SH-SY5Y (cell line): Measurements from ENCODE around the gene SMIM23.

Source experiments
- GATA2 ChIP-seq: IDR thresholded peaks from 2 replicates; pipeline ENCODE4 v1.6.1; 2011; ENCODE audit warnings: mild to moderate bottlenecking, low read depth, low read length
- GATA3 ChIP-seq: IDR thresholded peaks from 2 replicates; pipeline ENCODE4 v1.6.1; 2011; ENCODE audit warnings: low read depth, mild to moderate bottlenecking, low read length, moderate library complexity

SMIM23 gene

DNA sequence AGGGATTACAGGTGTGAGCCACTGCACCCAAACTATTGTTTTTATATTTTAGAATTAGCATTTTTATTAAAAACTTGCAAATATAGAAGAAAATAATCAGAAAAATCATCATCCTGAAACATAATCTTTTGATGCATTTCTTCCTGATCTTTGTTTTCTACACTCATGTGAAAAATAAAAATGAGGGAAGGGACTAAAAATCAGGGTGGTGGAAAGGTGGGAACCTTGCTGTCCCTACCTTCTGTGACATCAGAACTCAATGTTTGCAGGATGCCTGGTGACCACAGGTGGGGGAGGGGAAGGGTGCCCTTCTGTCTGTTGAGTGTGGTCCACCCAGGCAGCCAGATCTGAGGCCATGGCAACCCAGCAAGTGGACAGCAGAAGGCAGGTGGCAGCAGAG lies at the start of gene SMIM23:
Gene SMIM23, plus strand, starts transcription at position 301 of the 400 bp plus-strand sequence. Its CDS starts 55 bp downstream, at position 356.
- no peak for TF ChIP-seq GATA3
- TF ChIP-seq GATA2: no peak

DNA sequence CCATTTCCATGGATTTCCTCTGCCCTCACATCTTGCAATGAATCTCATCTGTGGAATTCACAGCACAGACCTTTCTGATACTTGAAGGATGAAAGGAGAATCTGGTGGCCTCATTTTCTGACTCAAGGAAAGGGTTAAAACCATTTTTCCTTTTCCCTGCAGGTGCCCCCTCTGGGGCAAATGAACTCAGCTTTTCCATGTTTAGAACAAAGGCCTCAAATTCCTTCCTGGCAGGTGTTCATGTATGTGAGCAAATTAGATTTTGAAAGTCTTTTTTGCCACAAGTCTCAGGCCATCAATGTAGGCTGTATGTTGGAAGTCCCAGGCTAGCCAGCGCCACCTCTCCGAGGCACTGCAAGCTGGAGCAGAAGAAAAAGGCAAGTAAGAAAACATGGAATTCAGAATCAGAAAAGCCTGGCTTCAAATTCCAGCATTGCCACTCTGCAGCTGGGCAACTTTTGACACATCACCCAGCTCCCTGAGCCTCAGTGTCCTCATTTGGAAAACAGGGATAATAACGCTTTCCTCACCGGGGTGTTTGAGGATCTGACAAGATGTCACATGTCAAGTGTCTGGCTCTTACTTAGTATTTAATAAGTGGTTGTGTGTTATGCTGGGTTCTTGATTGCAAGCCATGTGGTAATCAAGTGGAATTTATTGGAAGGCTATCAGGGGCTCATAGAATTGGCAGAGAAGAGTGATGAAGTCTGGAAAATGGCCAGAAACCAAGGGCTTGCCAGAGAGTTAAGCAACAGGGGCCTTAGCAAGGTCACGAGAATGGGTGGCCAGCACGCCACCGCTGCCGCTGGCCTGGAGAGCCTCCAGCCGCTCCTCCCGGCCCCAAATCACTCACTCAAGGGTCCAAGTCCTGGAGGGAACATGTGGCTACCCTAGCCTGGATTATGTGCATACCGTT lies 48.4 kb upstream of the SMIM23 start:
- TF ChIP-seq GATA2 (no peak), GATA3 (no peak)

DNA sequence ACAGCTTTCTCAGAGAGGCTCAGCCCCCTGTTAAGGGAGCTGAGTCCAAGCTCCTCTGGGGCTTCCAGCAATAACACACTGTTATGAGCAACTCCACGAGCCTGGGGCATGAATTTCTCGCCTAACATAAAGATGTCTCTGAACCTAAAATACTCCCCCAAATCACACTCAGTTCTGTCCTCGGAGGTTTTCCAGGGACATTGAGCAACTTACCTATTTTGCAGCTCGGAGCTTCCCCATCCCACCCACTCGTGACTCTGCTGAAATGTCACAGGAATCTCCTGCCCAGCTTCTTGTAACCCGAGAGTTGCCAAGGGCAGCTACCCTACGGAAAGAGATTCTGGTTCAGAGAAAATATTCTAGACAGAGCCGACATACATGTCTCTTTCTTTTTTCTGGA lies 47.1 kb upstream of the SMIM23 start:
- TF ChIP-seq GATA2 (no peak), GATA3 (no peak)

DNA sequence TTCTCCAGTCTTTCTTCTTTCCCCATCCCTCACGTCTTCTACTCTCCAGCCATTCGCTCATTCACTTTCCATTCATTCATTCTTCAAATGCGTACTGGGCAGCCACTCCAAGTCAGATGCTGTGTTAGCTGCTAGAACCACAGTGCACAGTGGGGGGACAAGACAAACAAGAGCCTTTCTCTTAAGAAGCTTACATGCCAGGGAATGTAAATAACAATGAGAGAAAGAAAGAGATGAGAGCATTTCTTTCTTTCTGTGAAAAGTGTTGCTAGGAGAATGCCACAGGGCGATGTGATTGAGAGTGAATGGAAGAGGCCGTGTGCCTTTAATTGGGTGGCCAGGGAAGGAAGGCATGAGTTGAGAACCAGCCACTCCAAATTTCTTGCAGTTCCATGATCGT lies 46.3 kb upstream of the SMIM23 start:
- no peak for TF ChIP-seq GATA2
- TF ChIP-seq GATA3: no peak

DNA sequence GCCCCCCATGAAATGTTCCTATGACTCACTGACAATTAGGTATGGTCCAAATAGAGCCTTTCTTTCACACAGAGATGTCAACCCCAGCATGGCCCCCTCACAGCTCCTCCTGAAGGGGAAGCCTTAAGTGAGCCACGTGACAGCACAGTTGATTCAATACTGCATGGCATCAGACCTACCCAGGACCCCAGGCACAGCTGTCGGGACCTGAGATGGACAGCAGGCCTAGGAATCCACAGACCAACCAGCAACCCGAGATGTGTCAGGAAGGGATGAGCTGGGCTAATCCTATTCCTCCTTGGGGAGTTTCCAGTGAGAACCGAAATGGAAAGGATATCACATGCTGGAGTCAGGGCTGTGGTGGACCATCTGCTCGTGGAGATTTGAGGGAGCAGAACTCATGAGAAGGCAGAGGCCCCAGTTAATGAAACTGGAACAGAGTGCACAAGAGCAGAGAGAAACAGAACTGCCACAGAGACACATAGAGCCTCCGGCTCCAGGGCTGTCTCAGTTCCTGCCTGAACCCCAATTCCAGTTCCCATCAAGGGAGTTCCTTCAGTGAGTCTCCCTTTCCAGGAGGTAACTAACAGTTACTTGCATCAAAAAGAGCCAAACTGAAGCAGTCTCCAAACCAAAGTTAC lies 42.1 kb upstream of the SMIM23 start:
- TF ChIP-seq GATA2: no peak
- TF ChIP-seq GATA3: no peak

DNA sequence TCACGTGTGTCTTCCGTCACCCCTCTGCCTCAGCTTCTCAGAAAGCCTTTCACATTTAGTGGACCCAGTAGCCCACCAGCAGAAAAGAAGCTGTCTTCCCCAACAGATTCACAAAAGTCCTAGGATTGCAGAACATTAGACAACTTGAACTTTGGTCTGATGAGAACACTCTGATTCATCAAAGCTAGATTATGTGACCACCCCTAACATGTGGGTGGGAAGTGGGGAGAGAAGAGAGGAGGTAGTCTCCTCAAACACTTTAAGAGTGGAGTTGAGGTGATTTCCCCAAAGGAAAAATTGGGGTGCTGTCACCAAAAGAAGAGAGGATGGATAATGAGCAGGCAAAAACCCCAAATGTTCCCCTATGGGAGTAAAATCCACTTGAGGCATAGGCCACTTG lies 41.4 kb upstream of the SMIM23 start:
- no peak for TF ChIP-seq GATA3
- no peak for TF ChIP-seq GATA2

DNA sequence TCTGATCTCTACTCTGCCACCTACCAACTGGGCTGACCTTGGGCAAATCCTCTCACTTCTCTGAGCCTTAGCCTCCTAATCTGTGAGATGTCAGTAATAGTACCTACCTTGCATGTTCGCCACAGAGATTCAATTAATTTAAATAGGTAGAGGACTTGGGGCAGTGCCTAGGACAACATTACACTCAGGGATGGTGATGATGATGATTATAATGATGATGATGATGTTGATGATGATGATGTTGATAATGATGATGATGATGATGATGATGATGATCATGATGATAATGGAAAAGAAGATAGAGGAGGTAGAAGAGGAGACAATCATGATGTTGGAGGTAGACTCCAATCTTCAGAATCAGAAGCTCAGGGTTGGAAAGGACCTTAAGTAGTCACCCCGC lies 40.7 kb upstream of the SMIM23 start:
- TF ChIP-seq GATA2 (no peak), GATA3 (no peak)

DNA sequence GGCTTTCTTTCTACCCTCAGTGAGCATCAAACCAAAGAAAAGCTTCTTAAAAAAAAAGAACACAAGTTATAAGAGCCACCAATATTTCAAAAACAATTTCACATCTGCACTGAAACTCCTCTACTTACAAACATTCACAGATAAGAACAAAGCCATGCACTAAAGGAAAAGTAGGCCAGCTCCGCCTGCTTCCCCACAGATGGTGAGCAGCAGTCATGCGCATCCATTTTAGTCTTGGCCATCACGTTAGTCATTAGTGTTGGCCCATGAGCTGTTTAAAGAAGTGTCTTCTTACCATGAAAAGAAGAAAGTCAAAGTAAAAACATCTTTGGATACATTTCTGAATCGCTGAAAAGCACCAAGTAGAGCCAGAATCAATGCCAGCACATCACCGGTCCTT lies 40.0 kb upstream of the SMIM23 start:
- no peak for TF ChIP-seq GATA2
- no peak for TF ChIP-seq GATA3

DNA sequence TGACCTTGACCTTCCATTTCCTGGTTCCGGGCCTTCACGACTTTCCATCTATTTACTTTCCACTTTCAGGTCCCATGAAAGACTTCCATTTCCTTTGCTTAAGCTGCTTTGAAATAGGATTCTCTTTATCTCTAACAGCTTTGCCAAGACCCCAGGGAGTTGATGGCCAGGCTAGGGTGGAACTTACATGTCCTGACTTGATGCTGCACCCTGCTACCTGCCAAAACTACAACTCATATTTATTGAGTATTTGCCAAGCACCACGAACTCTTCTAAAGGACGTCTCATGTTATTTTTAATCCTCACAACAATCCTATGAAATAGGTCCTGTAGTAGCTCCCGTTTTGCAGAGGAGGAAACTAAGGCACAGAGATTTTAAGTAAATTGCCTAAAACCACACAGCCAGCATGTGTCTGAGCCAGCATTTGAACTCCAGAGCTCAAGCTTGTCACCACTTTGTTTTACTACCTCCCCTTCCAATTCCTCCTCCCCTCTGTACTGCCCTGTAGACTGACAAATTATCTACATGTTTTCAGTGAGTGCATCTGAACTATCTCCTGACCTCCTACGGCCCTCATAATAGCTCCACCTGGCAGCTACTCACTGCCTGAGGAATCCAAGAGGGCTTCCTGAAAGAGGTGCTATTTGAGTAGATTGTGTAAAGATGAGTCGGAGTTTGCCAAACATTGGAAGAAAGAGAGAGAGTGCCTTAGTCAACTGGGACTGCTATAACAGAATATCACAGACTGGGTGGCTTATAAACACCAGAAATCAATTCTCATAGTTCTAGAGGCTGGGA lies 38.4 kb upstream of the SMIM23 start:
- TF ChIP-seq GATA2: no peak

DNA sequence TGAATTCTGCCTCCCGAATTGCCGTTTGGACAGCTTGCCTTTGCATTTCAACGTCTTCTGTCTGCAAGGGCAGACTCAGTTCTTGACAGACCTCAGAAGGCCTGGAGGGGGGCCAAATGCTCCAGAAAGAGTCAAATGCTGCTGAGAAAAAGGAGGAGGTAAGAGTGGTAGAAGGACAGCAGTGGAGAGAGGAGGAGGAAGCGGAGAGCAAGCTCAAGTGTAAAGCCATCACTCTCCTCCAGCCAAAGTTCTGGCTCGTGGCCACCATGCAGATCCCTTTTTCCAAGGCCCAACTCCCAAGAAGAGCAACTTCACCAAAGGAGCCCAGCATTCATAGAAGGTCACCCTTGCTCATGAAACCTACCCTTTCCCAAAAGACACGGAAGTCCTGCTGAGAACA lies 36.9 kb upstream of the SMIM23 start:
- TF ChIP-seq GATA2 (no peak), GATA3 (no peak)

DNA sequence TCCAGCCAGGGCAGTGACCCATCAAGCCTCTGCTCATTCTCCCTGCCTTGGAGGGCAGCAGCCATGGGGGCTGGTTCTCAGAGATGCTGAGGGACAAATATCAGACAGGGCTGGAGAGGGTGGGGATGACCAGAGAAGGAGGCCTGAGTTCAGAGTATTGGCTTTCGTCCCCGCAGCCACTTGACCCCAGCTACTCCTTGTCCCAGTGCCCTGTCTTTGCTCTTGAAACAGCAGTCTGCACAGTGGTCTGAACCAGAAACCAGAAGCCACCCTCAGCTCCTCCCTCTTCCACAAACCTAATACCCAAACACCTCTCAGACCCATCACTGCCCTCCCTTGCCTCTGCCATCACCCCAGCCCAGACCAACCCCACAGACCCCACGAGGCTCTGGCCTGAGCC lies 36.3 kb upstream of the SMIM23 start:
- TF ChIP-seq GATA3 (no peak), GATA2 (no peak)

DNA sequence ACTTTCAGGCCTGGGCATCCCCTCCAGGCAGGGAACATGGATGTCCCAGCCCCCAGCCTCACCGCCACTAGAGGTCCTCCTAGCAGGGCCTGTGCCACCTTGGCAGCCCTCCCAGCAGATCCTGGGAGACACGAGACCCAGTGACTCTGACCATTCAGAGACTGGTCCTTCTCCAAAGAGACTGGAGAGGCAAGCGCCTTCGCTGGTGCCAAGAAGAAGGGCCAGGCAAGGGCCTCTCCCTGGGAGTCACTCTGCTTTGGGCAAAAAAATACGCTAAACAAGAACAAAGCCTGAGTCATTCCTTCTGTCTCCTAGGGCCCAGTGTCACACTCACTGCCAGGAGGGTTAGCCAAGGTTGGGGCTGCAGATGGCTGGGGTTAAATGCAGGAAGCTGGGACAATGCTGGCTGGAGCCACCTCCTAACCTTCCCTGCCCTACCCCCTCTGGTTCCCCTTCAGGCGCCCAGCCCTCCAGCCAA lies 35.3 kb upstream of the SMIM23 start:
- TF ChIP-seq GATA3 (no peak), GATA2 (no peak)

DNA sequence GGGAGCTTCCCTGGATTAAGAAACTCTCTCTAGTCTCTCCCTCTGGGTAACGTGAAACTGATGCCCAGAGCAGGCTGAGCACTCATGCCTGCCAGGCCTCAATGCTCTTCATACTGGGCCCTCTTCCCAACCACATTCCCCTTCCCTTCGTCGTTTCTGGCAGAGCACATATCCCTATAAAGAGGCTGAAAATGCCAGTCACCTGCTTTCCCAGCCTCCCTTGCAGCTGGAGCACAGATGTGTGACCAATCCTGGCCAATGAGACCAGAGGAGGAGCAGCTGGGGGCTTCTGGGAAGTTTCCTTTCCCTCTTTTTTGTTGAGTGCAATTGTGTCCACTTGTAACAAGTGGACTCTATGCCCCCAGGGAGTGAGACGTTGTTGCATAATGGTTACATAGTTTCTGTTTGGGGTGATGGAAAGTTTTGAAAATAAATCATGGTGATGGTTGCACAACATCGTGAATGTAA lies 30.2 kb upstream of the SMIM23 start:
- TF ChIP-seq GATA3: no peak
- TF ChIP-seq GATA2: no peak

DNA sequence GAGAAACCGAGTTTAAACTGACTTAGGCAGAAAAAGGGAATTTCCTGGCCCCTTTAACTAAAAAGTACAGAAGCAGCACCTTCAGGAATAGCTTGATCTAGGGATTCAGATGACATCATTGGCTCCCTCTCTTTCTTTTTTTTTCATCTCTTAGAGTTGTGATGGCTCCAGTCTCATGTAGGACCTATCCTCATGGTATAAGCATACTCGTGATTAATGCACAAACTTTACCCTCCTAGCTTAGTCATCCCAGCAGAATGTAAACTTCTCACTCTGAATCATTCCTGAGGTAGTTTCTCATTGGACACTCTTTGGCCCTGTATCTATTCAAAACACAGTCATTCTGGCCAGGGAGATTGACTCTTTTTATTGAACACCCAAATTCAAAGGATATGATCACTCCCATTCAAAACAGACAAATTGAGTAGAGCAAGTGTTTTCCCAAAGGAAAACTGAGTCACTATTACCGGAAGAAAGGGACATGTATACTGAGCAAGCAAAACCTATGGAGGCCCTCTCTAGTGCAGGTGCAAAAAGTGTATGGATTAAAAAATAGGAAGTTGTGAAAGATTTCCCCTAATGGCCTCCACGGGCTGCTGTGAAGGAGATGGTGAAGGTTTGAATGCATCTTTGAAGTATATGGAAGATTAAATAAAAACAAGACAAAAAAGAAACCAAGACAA lies 27.6 kb upstream of the SMIM23 start:
- TF ChIP-seq GATA2: no peak
- TF ChIP-seq GATA3: no peak

DNA sequence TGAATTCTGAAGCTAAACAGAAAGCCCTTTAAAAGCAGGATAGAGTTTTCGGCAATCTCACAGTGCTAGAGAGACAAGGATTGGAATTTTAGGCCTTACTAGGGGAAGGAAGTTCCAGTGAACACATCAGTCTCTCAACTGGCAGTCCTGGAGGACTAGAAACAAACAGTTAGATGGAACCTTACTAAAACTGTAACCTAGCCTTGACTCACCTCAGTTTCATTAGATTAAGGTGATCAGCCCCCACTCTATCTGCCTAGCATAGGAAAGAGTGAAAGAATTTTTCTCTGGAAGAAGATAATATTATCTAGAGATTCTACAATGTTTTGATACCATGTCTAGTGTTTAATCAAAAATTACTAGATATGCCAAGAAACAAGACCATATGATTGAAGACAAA lies 25.8 kb upstream of the SMIM23 start:
- no peak for TF ChIP-seq GATA2
- no peak for TF ChIP-seq GATA3
